Measurements from ENCODE around the gene PATL1.
"Not testable (repeated sequence)": the region's sequence is repeated elsewhere in the genome, so short reads cannot be mapped to it uniquely, and the experiment has no call there.

Gene PATL1

DNA sequence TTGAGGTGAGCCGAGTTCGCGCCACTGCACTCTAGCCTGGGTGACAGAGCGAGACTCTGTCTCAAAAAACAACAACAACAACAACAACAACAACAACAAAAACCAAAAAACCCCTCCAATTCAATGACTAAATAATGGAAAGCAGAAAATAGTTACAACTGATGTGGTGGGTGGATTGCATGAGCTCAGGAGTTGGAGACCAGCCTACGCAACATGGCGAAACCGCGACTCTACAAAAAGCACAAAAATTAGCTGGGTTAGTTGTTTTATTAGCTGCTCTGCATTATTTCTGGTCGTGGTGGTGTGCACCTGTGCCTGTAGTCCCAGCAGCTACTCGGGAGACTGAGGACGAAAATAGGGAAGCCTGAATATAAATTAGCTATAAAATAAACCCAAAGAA, 2.6 kb upstream of the PATL1 start:
- DNase-seq: no peak

GRCh38 chr11:59669611-59670009, 773 bp upstream of the PATL1 start:
- peak; percentile 57 for DNase-seq

GRCh38 chr11:59668188-59668949, 468 bp downstream of the PATL1 start:
- peak; percentile 54 for DNase-seq

DNA sequence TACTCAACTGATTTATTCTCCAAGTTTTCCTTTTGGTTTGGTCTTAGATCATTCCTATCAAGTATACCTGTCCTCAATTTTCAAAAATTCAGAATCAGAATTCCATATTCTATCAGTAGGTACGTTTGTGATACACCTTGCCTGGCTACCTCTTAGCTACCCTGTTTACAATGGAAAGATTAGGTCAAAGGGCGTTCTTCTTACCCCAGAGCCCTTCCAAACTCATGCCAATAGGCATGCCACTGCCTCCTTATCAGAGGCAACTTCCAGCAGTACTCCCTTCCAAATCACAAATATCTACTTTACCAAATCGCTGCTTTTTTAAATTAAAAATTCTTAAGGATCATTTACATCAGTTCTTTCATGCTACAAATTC, 1.0 kb downstream of the PATL1 start:
- DNase-seq: no peak

DNA sequence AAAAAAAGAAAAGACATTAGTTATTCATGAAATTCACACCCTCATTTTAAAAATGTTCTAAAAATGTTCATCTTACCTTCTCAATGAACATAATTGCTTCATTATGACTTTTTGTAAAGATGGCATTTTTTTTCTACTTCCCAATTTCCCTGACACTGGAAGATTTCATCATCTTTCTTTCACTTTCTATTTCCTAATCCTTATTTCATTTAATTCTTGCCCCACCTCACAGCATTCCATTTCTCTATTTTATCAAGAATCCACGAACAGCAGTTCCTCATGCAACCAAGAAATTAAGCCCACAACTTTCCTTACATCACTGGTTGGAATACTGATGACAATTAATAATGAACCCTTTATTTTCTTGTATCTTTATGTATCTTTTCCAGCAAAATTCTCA, 1.9 kb downstream of the PATL1 start:
- peak; percentile 26 for DNase-seq

DNA sequence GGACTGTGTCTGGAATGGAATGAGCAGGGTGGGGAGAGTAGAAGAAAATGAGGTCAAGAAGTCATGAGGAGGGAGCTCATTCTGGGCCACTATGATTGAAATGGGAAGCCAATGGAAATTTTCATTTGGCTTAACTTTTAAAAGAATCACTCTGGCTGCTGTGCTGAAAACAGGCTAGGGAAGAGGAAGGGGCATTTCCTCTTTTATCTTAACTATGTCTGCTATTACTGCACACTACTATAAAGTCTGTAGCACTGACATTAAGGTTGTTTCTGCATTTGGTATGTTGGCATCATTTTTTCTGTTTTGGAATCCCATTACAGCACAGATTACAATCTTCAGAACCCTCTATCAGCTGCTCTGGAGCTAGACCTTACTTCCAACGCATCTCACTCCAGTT, 8.2 kb downstream of the PATL1 start:
- DNase-seq: no peak

GRCh38 chr11:59659981-59660380, 8.9 kb downstream of the PATL1 start:
- no peak for DNase-seq

DNA sequence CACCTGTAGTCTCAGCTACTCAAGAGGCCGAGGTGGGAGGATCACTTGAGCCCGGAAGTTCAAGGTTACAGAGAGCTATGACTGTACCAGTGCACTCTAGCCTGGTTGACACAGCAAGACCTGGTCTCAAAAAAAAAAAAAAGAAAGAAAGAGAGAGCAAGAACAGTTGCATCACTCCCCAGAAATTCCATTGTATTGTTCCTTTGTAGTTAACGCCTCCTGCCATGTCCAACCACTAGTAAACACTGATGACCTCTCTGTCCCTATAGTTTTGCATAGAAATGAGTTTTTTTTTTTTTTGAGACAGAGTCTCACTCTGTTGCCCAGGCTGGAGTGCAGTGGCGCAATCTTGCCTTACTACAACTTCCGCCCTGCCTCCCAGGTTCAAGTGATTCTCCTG, 10.8 kb downstream of the PATL1 start:
- no peak for DNase-seq

DNA sequence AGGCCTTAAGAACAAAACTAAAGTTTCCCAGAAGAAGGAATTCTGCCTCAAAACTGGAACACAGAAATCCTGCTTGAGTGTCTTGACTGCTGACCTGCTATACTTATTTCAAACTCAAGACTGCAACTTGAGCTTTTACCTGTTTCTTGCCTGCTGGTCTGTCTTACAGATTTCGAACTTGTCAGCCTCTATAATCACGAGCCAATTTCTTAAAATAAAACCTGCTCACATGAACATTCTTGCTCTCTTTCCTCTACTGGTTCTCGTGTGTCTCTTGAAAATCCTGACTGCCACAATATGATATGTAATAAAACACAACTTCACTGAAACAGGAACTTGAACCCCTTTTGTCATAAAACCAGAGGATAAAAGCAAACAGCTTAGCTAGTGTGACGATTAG, 13.9 kb downstream of the PATL1 start:
- no peak for DNase-seq

DNA sequence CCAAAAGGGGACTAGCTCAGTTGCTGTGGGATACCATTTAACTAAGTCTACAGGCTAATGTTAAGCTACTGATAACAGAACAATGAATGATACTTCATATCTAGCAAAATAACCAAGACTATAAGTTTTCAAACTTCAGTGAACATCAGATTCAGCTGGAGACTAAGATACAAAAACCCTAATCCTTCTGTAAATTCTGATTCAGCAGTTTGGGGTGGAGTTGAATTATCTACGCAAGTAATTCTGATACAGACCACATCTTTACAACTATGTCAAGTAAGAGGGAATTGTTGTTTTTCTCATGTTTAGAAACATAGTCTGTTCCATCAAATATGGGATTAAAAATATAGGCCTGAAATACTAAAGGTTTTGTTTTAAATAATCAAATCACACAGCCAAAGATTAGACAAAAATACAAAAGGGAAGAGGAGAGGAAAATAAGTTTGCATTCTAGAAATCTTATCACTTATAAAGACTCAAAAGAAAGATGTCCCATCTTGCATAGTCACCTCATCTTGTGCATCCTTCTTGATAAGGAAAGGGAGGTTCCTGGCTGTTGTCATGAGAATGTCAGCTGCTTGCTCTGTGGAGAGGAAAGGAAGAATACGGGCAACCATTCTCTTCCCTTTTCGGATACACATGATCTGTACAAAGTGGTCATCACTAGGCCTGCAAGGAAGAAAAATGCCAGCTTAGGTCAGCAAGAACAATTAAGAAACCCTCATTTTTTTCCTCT, 21.4 kb downstream of the PATL1 start:
- DNase-seq: no peak

DNA sequence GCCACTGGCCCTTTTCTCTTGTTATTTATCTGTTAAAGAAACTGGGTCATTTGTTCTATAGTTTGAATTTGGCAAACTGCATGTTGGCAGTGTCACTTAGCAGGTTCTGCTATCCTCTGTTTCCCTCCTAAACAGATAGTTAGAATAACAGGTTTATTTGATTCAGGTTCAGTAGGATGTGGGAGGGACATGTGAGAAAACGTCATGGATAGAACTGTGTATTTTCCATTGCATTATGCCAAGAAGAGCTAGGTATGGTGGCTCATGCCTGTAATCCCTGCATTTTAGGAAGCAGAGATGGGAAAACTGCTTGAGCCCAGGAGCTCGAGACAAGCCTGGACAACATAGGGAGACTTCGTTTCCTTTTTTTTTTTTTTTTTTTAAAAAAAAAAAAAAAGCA, 24.3 kb downstream of the PATL1 start:
- no peak for DNase-seq

GRCh38 chr11:59643390-59643789, 25.4 kb downstream of the PATL1 start:
- DNase-seq: no peak

DNA sequence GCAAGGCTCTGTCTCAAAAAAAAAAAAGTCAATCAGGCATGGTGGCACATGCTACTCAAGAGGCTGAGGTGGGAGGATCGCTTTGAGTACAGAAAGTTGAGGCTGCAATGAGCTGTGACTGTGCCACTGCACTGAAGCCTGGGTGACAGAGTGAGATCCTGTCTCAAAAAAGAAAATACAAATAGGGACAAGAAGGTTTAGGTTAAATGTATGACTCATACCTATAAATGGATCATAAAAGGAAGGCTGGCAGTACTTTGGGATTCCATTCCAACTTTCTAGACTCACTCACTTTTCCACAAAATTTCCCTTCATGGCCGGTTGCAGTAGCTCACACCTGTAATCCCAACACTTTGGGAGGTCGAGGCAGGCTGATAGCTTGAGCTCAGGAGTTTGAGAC, 27.7 kb downstream of the PATL1 start:
- DNase-seq: peak; percentile 25

- DNase-seq: no peak
Observed at GRCh38 chr11:59630493-59630892, 38.3 kb downstream of the PATL1 start.

GRCh38 chr11:59629996-59630395, 38.8 kb downstream of the PATL1 start:
- no peak for DNase-seq

DNA sequence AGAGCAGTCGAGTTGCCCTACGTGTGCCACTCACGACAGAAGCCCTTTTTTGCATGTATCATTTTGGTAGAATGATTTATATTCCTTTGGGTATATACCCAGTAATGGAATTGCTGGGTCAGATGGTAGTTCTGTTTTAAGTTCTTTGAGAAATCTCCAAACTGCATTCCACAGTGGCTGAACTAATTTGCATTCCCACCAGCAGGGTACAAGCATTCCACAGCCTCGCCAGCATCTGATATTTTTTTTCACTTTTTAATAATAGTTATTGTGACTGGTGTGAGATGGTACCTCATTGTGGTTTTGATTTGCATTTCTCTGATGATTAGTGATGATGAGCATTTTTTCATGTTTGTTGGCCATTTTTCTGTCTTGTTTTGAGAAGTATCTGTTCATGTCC, 41.9 kb downstream of the PATL1 start:
- DNase-seq: not testable (repeated sequence)

DNA sequence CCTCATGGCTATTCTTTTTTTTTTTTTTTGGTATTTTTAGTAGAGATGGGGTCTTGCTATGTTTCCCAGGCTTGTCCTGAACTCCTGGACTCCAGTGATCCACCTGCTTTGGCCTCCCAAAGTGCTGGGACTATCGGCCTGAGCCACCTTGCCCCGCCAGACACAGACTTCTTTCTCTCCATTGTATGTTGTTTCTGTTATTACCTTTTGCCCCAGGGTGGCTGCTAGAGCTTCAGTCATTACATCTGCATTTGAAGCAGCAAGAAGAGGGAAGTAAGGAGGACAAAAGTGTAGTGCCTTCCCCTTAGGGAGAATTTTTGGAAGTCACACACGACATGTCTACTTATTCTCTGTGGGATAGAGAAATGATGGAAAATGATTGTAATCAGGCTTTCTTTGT, 43.1 kb downstream of the PATL1 start:
- DNase-seq: no peak

GRCh38 chr11:59617876-59618275, 51.0 kb downstream of the PATL1 start:
- DNase-seq: no peak

- DNase-seq: no peak
Observed at GRCh38 chr11:59616396-59616982, 52.3 kb downstream of the PATL1 start.

GRCh38 chr11:59615637-59616395, 53.0 kb downstream of the PATL1 start, which contains the start of gene OSBP:
TSS of gene OSBP (minus strand) at chr11:59615774. CDS start at chr11:59615664, 110 bp downstream.
- peak; percentile 100 for DNase-seq

DNA sequence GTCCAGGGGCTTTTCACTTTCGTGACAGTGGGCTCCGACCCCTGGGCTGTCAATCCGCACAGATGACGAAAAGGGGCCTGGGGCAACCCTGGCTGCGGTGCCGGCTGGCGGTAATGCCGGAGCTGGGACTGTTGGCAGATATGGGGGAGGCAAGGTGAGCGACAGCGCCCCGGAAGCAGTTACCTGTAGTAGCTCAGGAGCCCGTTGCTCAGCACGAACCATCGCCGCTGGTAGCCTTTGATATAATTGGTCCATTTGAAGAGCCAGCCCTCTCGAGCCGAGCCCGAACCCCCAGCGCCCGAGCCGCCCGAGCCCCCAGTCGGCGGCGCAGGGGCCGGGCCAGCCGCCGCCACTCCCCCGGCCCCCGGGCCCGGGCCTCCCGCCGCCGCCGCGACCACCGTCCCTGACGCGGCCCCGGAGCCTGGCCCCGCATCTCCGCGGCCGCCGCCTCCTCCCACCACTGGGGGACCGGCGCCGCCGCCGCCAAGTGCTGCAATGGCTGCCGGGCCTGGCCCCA, 53.7 kb downstream of the PATL1 start:
- no peak for DNase-seq

DNA sequence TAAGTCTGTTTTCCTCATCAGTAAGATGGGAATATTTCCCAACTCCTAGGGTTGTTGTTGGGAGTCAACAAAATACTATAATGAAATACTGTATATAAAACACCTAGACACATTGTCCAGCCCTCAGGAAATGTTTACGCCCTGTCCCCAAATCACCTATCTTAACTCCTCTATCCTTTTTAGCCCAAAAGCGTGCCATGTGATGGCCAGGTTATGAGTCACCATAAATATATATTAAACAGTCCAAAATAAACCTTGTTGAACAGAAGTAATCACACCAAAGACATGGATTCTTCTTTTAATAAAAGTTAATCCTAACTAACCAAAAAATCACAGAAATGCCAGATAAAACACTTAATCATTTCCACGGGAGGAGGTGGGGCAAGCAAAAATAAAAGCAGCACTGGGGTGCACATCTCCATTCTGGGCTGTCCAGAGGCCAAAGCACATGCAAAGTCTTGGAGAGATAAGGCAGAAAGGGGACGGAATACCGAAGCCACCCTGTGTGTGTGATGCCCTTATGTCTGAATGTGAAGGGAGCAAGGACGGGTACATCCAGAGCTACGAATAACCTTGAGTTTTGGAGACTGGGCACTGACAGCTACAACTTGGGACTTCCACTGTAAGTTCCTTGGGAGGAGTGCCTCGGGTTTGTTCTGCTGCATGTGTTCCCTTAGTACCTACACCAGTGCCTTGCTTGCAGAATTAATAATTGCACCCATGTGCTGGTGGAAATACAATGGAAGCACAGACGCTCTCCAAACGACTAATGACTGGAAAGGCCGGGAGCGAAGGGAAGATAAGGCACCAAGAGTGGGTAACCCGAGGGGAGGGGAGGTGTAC, 54.3 kb downstream of the PATL1 start:
- no peak for DNase-seq

Data from HCEC 1CT (cell line).